ENCODE results near the gene FOXN4.
A peak's percentile ranks its signal among the peaks of the same experiment; 100 is the strongest.

FOXN4 gene

GRCh38 chr12:109232731-109233130 lies 76.4 kb downstream of the FOXN4 start:
- peak overlapping the region; percentile 75 for H3K18ac ChIP-seq (ENCODE audit: low read length)
- no peak overlapping the region for H3K27ac ChIP-seq (replicated peaks; ENCODE audit: low read length)
- no peak overlapping the region for H2BK15ac ChIP-seq (ENCODE audit: low read length)
- H2BK120ac ChIP-seq (ENCODE audit: low read depth, low read length) = no peak overlapping the region
- H3K4me1 ChIP-seq (ENCODE audit: control insufficient read depth in 2 of 2, insufficient read depth in 1 of 2, low read depth in 1 of 2, low read length in 2 of 2) = no peaks in the 10 kb centered on the region
- no peak overlapping the region for H2AFZ ChIP-seq (ENCODE audit: low read length)
- H3K23ac ChIP-seq (ENCODE audit: low read depth, low read length, poor library complexity) = no peak overlapping the region
- H3K79me1 ChIP-seq (ENCODE audit: low read depth, low read length) = peaks cover 1% of the 10 kb centered on the region
- peak overlapping the region; percentile 61 for H2AK5ac ChIP-seq (ENCODE audit: low read depth, low read length)
- no peak overlapping the region for H2BK5ac ChIP-seq (ENCODE audit: low read length)
- H3K36me3 ChIP-seq (replicated peaks in 1 of 2; ENCODE audit: control insufficient read depth in 2 of 2, insufficient read depth in 2 of 2, low read length in 2 of 2) = peaks cover 2 to 7% of the 10 kb centered on the region in 2 donors
- no peak overlapping the region for H3K9ac ChIP-seq (ENCODE audit: low read depth, low read length, poor library complexity)
- DNase-seq (ENCODE audit: low spot score) = no peak
- no peak overlapping the region for H3K4ac ChIP-seq (ENCODE audit: low read length)
- peak overlapping the region; percentile 6 for H3K14ac ChIP-seq (ENCODE audit: low read length)
- no peak overlapping the region for H2BK12ac ChIP-seq (ENCODE audit: low read length)
- WGBS, 2 donors (ENCODE audit: extremely low coverage in 2 of 2, insufficient read length in 2 of 2, insufficient replicate concordance in 1 of 2) = no CpG with 5 or more reads among the region's 7 CpGs
- H4K91ac ChIP-seq (ENCODE audit: low read depth, low read length, poor library complexity) = no peak overlapping the region
- H4K8ac ChIP-seq (ENCODE audit: low read depth, low read length) = no peak overlapping the region
- H3K9me3 ChIP-seq (replicated peaks in 1 of 2; ENCODE audit: control insufficient read depth in 2 of 2, insufficient read depth in 1 of 2, low read depth in 1 of 2, low read length in 2 of 2) = no peaks in the 10 kb centered on the region
- no peak overlapping the region for H3K4me2 ChIP-seq (ENCODE audit: insufficient read depth, low read length, poor library complexity, severe bottlenecking)
- H3K27me3 ChIP-seq (ENCODE audit: control insufficient read depth in 3 of 3, insufficient read depth in 3 of 3, low read depth in 1 of 3, low read length in 3 of 3) = no peaks in the 10 kb centered on the region
- H3K4me3 ChIP-seq (ENCODE audit: low read length in 2 of 2) = no peak overlapping the region

GRCh38 chr12:109230193-109230592 lies 78.9 kb downstream of the FOXN4 start:
- no peaks in the 10 kb centered on the region for H3K9me3 ChIP-seq (replicated peaks in 1 of 2; ENCODE audit: control insufficient read depth in 2 of 2, insufficient read depth in 1 of 2, low read depth in 1 of 2, low read length in 2 of 2)
- no CpG with 5 or more reads among the region's 2 CpGs for whole genome bisulfite sequencing, 2 donors (ENCODE audit: extremely low coverage in 2 of 2, insufficient read length in 2 of 2, insufficient replicate concordance in 1 of 2)
- H3K9ac ChIP-seq (ENCODE audit: low read depth, low read length, poor library complexity) = no peak overlapping the region

GRCh38 chr12:109228664-109229063 lies 80.4 kb downstream of the FOXN4 start:
- Histone ChIP-seq H2BK5ac (ENCODE audit: low read length) (no peak overlapping the region), H3K27ac (replicated peaks; ENCODE audit: low read length) (no peak overlapping the region), H2BK12ac (ENCODE audit: low read length) (no peak overlapping the region), H3K9ac (ENCODE audit: low read depth, low read length, poor library complexity) (no peak overlapping the region), H4K91ac (ENCODE audit: low read depth, low read length, poor library complexity) (no peak overlapping the region), H4K8ac (ENCODE audit: low read depth, low read length) (no peak overlapping the region), H2BK15ac (ENCODE audit: low read length) (no peak overlapping the region), H3K79me1 (ENCODE audit: low read depth, low read length) (peaks cover 1% of the 10 kb centered on the region), H3K4me1 (ENCODE audit: control insufficient read depth in 2 of 2, insufficient read depth in 1 of 2, low read depth in 1 of 2, low read length in 2 of 2) (no peaks in the 10 kb centered on the region), H3K4me3 (ENCODE audit: low read length in 2 of 2) (no peak overlapping the region), H3K4me2 (ENCODE audit: insufficient read depth, low read length, poor library complexity, severe bottlenecking) (no peak overlapping the region), H3K36me3 (replicated peaks in 1 of 2; ENCODE audit: control insufficient read depth in 2 of 2, insufficient read depth in 2 of 2, low read length in 2 of 2) (peaks cover 0 to 4% of the 10 kb centered on the region in 2 donors), H3K4ac (ENCODE audit: low read length) (no peak overlapping the region), H2BK120ac (ENCODE audit: low read depth, low read length) (no peak overlapping the region), H3K18ac (ENCODE audit: low read length) (no peak overlapping the region), H2AFZ (ENCODE audit: low read length) (no peak overlapping the region), H3K9me3 (replicated peaks in 1 of 2; ENCODE audit: control insufficient read depth in 2 of 2, insufficient read depth in 1 of 2, low read depth in 1 of 2, low read length in 2 of 2) (no peaks in the 10 kb centered on the region), H2AK5ac (ENCODE audit: low read depth, low read length) (no peak overlapping the region), H3K14ac (ENCODE audit: low read length) (no peak overlapping the region), H3K27me3 (ENCODE audit: control insufficient read depth in 3 of 3, insufficient read depth in 3 of 3, low read depth in 1 of 3, low read length in 3 of 3) (no peaks in the 10 kb centered on the region), H3K23ac (ENCODE audit: low read depth, low read length, poor library complexity) (no peak overlapping the region)
- DNase-seq (ENCODE audit: low spot score) = no peak
- no CpG with 5 or more reads among the region's 4 CpGs for WGBS, 2 donors (ENCODE audit: extremely low coverage in 2 of 2, insufficient read length in 2 of 2, insufficient replicate concordance in 1 of 2)

More at GRCh38 chr12:109230193-109230592, 78.9 kb downstream of the FOXN4 start:
- Histone ChIP-seq H2BK12ac (ENCODE audit: low read length) (no peak overlapping the region), H2BK120ac (ENCODE audit: low read depth, low read length) (no peak overlapping the region), H4K8ac (ENCODE audit: low read depth, low read length) (no peak overlapping the region), H2BK5ac (ENCODE audit: low read length) (no peak overlapping the region), H4K91ac (ENCODE audit: low read depth, low read length, poor library complexity) (no peak overlapping the region), H3K79me1 (ENCODE audit: low read depth, low read length) (peaks cover 1% of the 10 kb centered on the region), H2AK5ac (ENCODE audit: low read depth, low read length) (no peak overlapping the region), H3K18ac (ENCODE audit: low read length) (no peak overlapping the region), H2BK15ac (ENCODE audit: low read length) (no peak overlapping the region), H3K4me2 (ENCODE audit: insufficient read depth, low read length, poor library complexity, severe bottlenecking) (no peak overlapping the region), H3K27me3 (ENCODE audit: control insufficient read depth in 3 of 3, insufficient read depth in 3 of 3, low read depth in 1 of 3, low read length in 3 of 3) (no peaks in the 10 kb centered on the region), H3K23ac (ENCODE audit: low read depth, low read length, poor library complexity) (no peak overlapping the region), H3K36me3 (replicated peaks in 1 of 2; ENCODE audit: control insufficient read depth in 2 of 2, insufficient read depth in 2 of 2, low read length in 2 of 2) (no peaks in the 10 kb centered on the region), H2AFZ (ENCODE audit: low read length) (no peak overlapping the region), H3K4me3 (ENCODE audit: low read length in 2 of 2) (no peak overlapping the region), H3K27ac (replicated peaks; ENCODE audit: low read length) (no peak overlapping the region), H3K14ac (ENCODE audit: low read length) (no peak overlapping the region), H3K4me1 (ENCODE audit: control insufficient read depth in 2 of 2, insufficient read depth in 1 of 2, low read depth in 1 of 2, low read length in 2 of 2) (no peaks in the 10 kb centered on the region), H3K4ac (ENCODE audit: low read length) (no peak overlapping the region)
- no peak for DNase-seq (ENCODE audit: low spot score)

All from neuronal stem cell (in vitro differentiated cells).